ENCODE data around the gene SP8. TPM values are rescaled to one million over a fixed set of nuclear protein-coding genes. Genes with fewer than 3 reads are reported as not detected.
"Not testable (repeated sequence)": the region's sequence is repeated elsewhere in the genome, so short reads cannot be mapped to it uniquely, and the experiment has no call there.

The SP8 gene
- not detected in 2 replicates for total RNA-seq

GRCh38 chr7:20786779-20787659 is at the start of gene SP8:
Gene SP8 (minus strand): TSS chr7:20786886. CDS start chr7:20786798, 88 bp downstream.
- intact Hi-C loops (cut with micrococcal nuclease), result loop anchor here (1.0 to 5.0 kb wide), 3 partner anchors 10 to 1675 kb away; partner anchors contain the start of gene ITGB8

- intact Hi-C loops (cut with micrococcal nuclease), result not testable (repeated sequence)
These were observed 49.7 kb upstream of the SP8 start for GRCh38 chr7:20836424-20836823.

GRCh38 chr7:20835111-20835750 is 48.5 kb upstream of the SP8 start:
- intact Hi-C loops (cut with micrococcal nuclease), result no loop called here

GRCh38 chr7:20834656-20835055 is 48.0 kb upstream of the SP8 start:
- intact Hi-C loops (cut with micrococcal nuclease), result no loop called here

- intact Hi-C loops (cut with micrococcal nuclease), result no loop called here
These were observed 45.3 kb upstream of the SP8 start for GRCh38 chr7:20831956-20832355.

GRCh38 chr7:20831451-20831850 is 44.8 kb upstream of the SP8 start:
- intact Hi-C loops (cut with micrococcal nuclease), result no loop called here

GRCh38 chr7:20828947-20829346 is 42.3 kb upstream of the SP8 start:
- intact Hi-C loops (cut with micrococcal nuclease), result no loop called here

- intact Hi-C loops (cut with micrococcal nuclease), result no loop called here
These were observed 40.5 kb upstream of the SP8 start for GRCh38 chr7:20827172-20827571.

- intact Hi-C loops (cut with micrococcal nuclease), result no loop called here
These were observed 39.6 kb upstream of the SP8 start for GRCh38 chr7:20826243-20826642.

GRCh38 chr7:20825555-20825954 is 38.9 kb upstream of the SP8 start:
- intact Hi-C loops (cut with micrococcal nuclease), result no loop called here

- intact Hi-C loops (cut with micrococcal nuclease), result not testable (repeated sequence)
These were observed 34.7 kb upstream of the SP8 start for GRCh38 chr7:20821390-20821789.

GRCh38 chr7:20816372-20816959 is 29.8 kb upstream of the SP8 start:
- intact Hi-C loops (cut with micrococcal nuclease), result no loop called here

- intact Hi-C loops (cut with micrococcal nuclease), result no loop called here
These were observed 17.7 kb upstream of the SP8 start for GRCh38 chr7:20804345-20804744.

GRCh38 chr7:20799566-20800366 is 13.1 kb upstream of the SP8 start:
- intact Hi-C loops (cut with micrococcal nuclease), result loop anchor here (5.0 kb wide), 2 partner anchors 968 to 1692 kb away; no protein-coding TSS in a partner anchor

- intact Hi-C loops (cut with micrococcal nuclease), result loop anchor here (5.0 kb wide), 2 partner anchors 969 to 1691 kb away; no protein-coding TSS in a partner anchor
These were observed 12.0 kb upstream of the SP8 start for GRCh38 chr7:20798694-20799121.

GRCh38 chr7:20798081-20798693 is 11.5 kb upstream of the SP8 start:
- intact Hi-C loops (cut with micrococcal nuclease), result loop anchor here (5.0 kb wide), 2 partner anchors 969 to 1691 kb away; no protein-coding TSS in a partner anchor

GRCh38 chr7:20797462-20798080 is 10.9 kb upstream of the SP8 start:
- intact Hi-C loops (cut with micrococcal nuclease), result loop anchor here (1.0 to 5.0 kb wide), 4 partner anchors 11 to 1690 kb away; partner anchors contain the start of gene SP8

- intact Hi-C loops (cut with micrococcal nuclease), result loop anchor here (1.0 to 5.0 kb wide), 4 partner anchors 11 to 1690 kb away; partner anchors contain the start of gene SP8
These were observed 10.4 kb upstream of the SP8 start for GRCh38 chr7:20797042-20797461.

- intact Hi-C loops (cut with micrococcal nuclease), result loop anchor here (2.0 to 5.0 kb wide), 3 partner anchors 14 to 1689 kb away; no protein-coding TSS in a partner anchor
These were observed 9.8 kb upstream of the SP8 start for GRCh38 chr7:20796500-20796899.

GRCh38 chr7:20795881-20796280 is 9.2 kb upstream of the SP8 start:
- intact Hi-C loops (cut with micrococcal nuclease), result loop anchor here (2.0 to 5.0 kb wide), 3 partner anchors 13 to 1689 kb away; no protein-coding TSS in a partner anchor

Data from T-helper 2 cell treated with Interferon-gamma antibody and Interleukin-4, amounts not matched to agents 100 ng/mL and 5 ng/mL, for 36 hours (primary cell).